Superior temporal gyrus (tissue), 1 donor: ENCODE data around the gene FAM149A.

Source experiments
- DNase-seq: peaks from one replicate; pipeline ENCODE4 v3.0.0-alpha.2; 2016; ENCODE audit errors: extremely low spot score

FAM149A gene

GRCh38 chr4:186104114-186104889 lies at the start of gene FAM149A:
TSS of gene FAM149A (plus strand) at chr4:186104704.
- DNase-seq = no peak

GRCh38 chr4:186058253-186058979 lies 46.1 kb upstream of the FAM149A start:
- no peak for DNase-seq

- DNase-seq = no peak
Measured at GRCh38 chr4:186058980-186059316, 45.6 kb upstream of the FAM149A start.

- DNase-seq = no peak
Measured at GRCh38 chr4:186061921-186062320, 42.6 kb upstream of the FAM149A start.

- DNase-seq = peak; percentile 79
Measured at GRCh38 chr4:186067757-186068385, 36.6 kb upstream of the FAM149A start.

- peak; percentile 44 for DNase-seq
Measured at GRCh38 chr4:186068581-186069348, 35.7 kb upstream of the FAM149A start, which contains the start of gene TLR3. TSS of gene TLR3 (plus strand) at chr4:186069156. CDS start at chr4:186076620, 7,464 bp downstream.

- no peak for DNase-seq
Measured at GRCh38 chr4:186069729-186070128, 34.8 kb upstream of the FAM149A start.

GRCh38 chr4:186072516-186072915 lies 32.0 kb upstream of the FAM149A start:
- no peak for DNase-seq

- no peak for DNase-seq
Measured at GRCh38 chr4:186074189-186074588, 30.3 kb upstream of the FAM149A start.

- DNase-seq = no peak
Measured at GRCh38 chr4:186078981-186079638, 25.4 kb upstream of the FAM149A start.

- DNase-seq = no peak
Measured at GRCh38 chr4:186079694-186080093, 24.8 kb upstream of the FAM149A start.

GRCh38 chr4:186081202-186081807 lies 23.2 kb upstream of the FAM149A start:
- DNase-seq = no peak

GRCh38 chr4:186082221-186082620 lies 22.3 kb upstream of the FAM149A start:
- no peak for DNase-seq

- DNase-seq = no peak
Measured at GRCh38 chr4:186088523-186088922, 16.0 kb upstream of the FAM149A start.

GRCh38 chr4:186092296-186092695 lies 12.2 kb upstream of the FAM149A start:
- no peak for DNase-seq

GRCh38 chr4:186095406-186095805 lies 9.1 kb upstream of the FAM149A start:
- DNase-seq = no peak

GRCh38 chr4:186096681-186097165 lies 7.8 kb upstream of the FAM149A start:
- no peak for DNase-seq

- DNase-seq = no peak
Measured at GRCh38 chr4:186097386-186097785, 7.1 kb upstream of the FAM149A start.

- no peak for DNase-seq
Measured at GRCh38 chr4:186102931-186103330, 1.6 kb upstream of the FAM149A start.

- DNase-seq = no peak
Measured at GRCh38 chr4:186104890-186105646, 564 bp downstream of the FAM149A start.
